WTC11 (cell line): Measurements from ENCODE around the gene AKT1S1. TPM values are rescaled to one million over a fixed set of nuclear protein-coding genes. Genes with fewer than 3 reads are reported as not detected.

Source experiments
- ATAC-seq: fragments of 200-7000 bp; cut with Tn5 transposase; 2 replicates; pipeline ENCODE4 v1.10.0; 2021; ENCODE audit warnings: mild to moderate bottlenecking, moderate library complexity
- CTCF ChIA-PET: fragments of 300-600 bp; sonication (Branson Sonifier 250); formaldehyde crosslinking; loops from one replicate; lab custom pipeline; 2021; ENCODE audit warnings: antibody characterized with exemption; lab: Charles Lee
- POLR2A ChIA-PET: fragments of 350-600 bp; sonication (Branson Sonifier 250); formaldehyde crosslinking; loops from one replicate; lab custom pipeline; 2021; ENCODE audit warnings: antibody characterized with exemption; lab: Charles Lee
- DNase-seq: peaks from one replicate; pipeline ENCODE4 v3.0.0; 2021; ENCODE audit warnings: low spot score
- H3K27ac Mint-ChIP-seq: 2 replicates; pipeline ENCODE4 v1.8.0; 2021; ENCODE audit warnings: mixed read lengths
- H3K27me3 Mint-ChIP-seq: 2 replicates; pipeline ENCODE4 v1.8.0; 2021; ENCODE audit warnings: low read depth, mild to moderate bottlenecking, moderate library complexity, mixed read lengths
- H3K36me3 Mint-ChIP-seq: 2 replicates; pipeline ENCODE4 v1.8.0; 2021; ENCODE audit warnings: mixed read lengths
- H3K4me1 Mint-ChIP-seq: 2 replicates; pipeline ENCODE4 v1.8.0; 2022; ENCODE audit warnings: mixed read lengths
- H3K4me3 Mint-ChIP-seq: 2 replicates; pipeline ENCODE4 v1.8.0; 2021; ENCODE audit warnings: mild to moderate bottlenecking, moderate library complexity, mixed read lengths
- H3K9me3 Mint-ChIP-seq: 2 replicates; pipeline ENCODE4 v1.8.0; 2021; ENCODE audit warnings: mixed read lengths
- ETV6 ChIP-seq: sonication (generic); formaldehyde crosslinking; IDR thresholded peaks from 2 replicates; pipeline ENCODE4 v1.8.1; 2022; ENCODE audit warnings: mild to moderate bottlenecking, missing genetic modification reagents
- KAT7 ChIP-seq: sonication (generic); formaldehyde crosslinking; IDR thresholded peaks from 2 replicates; pipeline ENCODE4 v1.8.1; 2023; ENCODE audit warnings: missing genetic modification reagents, mild to moderate bottlenecking, borderline replicate concordance
- NR3C1 ChIP-seq: sonication (generic); formaldehyde crosslinking; conservative IDR thresholded peaks from 2 replicates; pipeline ENCODE4 v1.8.1; 2023; ENCODE audit warnings: low read depth, mild to moderate bottlenecking, missing genetic modification reagents
- PRDM15 ChIP-seq: sonication (generic); formaldehyde crosslinking; IDR thresholded peaks from 2 replicates; pipeline ENCODE4 v1.8.0; 2022; ENCODE audit warnings: missing genetic modification reagents
- RORB ChIP-seq: fragments of 250-450 bp; sonication (Bioruptor Pico); IDR thresholded peaks from 2 replicates; pipeline ENCODE4 v1.9.0; 2021; ENCODE audit warnings: mild to moderate bottlenecking
- TEAD4 ChIP-seq: sonication (generic); formaldehyde crosslinking; IDR thresholded peaks from 2 replicates; pipeline ENCODE4 v1.8.0; 2022; ENCODE audit warnings: mild to moderate bottlenecking, missing genetic modification reagents
- ZBTB21 ChIP-seq: sonication (generic); formaldehyde crosslinking; IDR thresholded peaks from 2 replicates; pipeline ENCODE4 v1.8.1; 2023; ENCODE audit warnings: mild to moderate bottlenecking, missing genetic modification reagents, borderline replicate concordance
- ZMAT4 ChIP-seq: fragments of 250-450 bp; sonication (Bioruptor Pico); IDR thresholded peaks from 2 replicates; pipeline ENCODE4 v1.9.0; 2021; ENCODE audit warnings: mild to moderate bottlenecking
- ZNF416 ChIP-seq: fragments of 250-450 bp; sonication (Bioruptor Pico); IDR thresholded peaks from 2 replicates; pipeline ENCODE4 v1.9.0; 2021; ENCODE audit warnings: mild to moderate bottlenecking, inconsistent platforms
- ZNF532 ChIP-seq: fragments of 250-450 bp; sonication (Bioruptor Pico); IDR thresholded peaks from 2 replicates; pipeline ENCODE4 v1.9.0; 2021; ENCODE audit warnings: mild to moderate bottlenecking, borderline replicate concordance
- ZSCAN18 ChIP-seq: fragments of 250-450 bp; sonication (Bioruptor Pico); IDR thresholded peaks from 2 replicates; pipeline ENCODE4 v2.1.2; 2022; ENCODE audit warnings: mild to moderate bottlenecking, moderate library complexity
- total RNA-seq: library from RNA; stranded (reverse); gene quantifications from 3 replicates; pipeline ENCODE4 v1.2.3, GENCODE V29; 2021
- TF ChIP-seq, protein P1 (sequence below): sonication (generic); formaldehyde crosslinking; IDR thresholded peaks from 2 replicates; pipeline ENCODE4 v1.8.1; 2022; ENCODE audit warnings: missing genetic modification reagents, borderline replicate concordance
- TF ChIP-seq, protein P2 (sequence below): sonication (generic); formaldehyde crosslinking; IDR thresholded peaks from 2 replicates; pipeline ENCODE4 v1.8.0; 2022; ENCODE audit warnings: mild to moderate bottlenecking, missing genetic modification reagents
- TF ChIP-seq, protein P3 (sequence below): fragments of 200-600 bp; IDR thresholded peaks from 2 replicates; pipeline ENCODE4 v1.8.0; 2022; ENCODE audit warnings: antibody characterized with exemption
- TF ChIP-seq, protein P4 (sequence below): fragments of 250-450 bp; sonication (Bioruptor Pico); IDR thresholded peaks from 2 replicates; pipeline ENCODE4 v1.8.0; 2021; ENCODE audit warnings: mild to moderate bottlenecking
- TF ChIP-seq, protein P5 (sequence below): sonication (generic); formaldehyde crosslinking; IDR thresholded peaks from 2 replicates; pipeline ENCODE4 v1.8.0; 2023; ENCODE audit warnings: missing genetic modification reagents

AKT1S1 gene
- total RNA-seq, 1 experiment from 2014 or later = 47.8 TPM

DNA sequence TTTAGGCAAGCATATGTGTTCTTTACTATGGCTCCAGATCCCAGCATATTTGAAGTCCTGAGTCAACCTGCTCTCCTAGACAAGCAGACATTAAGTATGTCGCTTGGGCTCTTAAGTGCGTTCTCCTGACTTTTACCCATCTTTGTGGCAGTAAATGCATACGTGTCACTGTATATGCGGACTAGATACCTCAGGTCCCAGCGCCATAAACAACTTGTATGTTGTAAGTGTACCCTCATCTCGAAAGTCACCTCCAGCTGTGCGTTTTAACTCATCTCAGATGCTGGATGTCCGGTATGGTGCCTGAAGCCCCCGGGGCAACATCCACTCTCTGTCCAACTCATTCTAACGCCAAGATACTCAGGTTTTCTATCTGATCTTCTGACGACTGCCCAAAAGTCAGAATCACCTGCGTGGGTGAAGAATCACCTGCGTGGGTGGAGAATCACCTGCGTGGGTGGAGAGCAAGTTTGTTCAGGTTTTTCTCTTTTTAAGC is 24.5 kb downstream of the AKT1S1 start:
- Mint-ChIP-seq H3K36me3 (peaks cover 30% of the 10 kb centered on the region), H3K27me3 (peaks cover 3% of the 10 kb centered on the region; the same call in 1 of the 2 replicates), H3K27ac (peak overlapping the region; percentile 76; the same call in 1 of the 2 replicates), H3K9me3 (peaks cover 7% of the 10 kb centered on the region), H3K4me1 (peaks cover 22% of the 10 kb centered on the region), H3K4me3 (peak overlapping the region; percentile 80)
- POLR2A ChIA-PET = interaction anchor here (0.8 kb wide), 1 partner anchor 17 kb away, joined by 3 read pairs; no protein-coding TSS in a partner anchor
- no peak for DNase-seq
- ATAC-seq = no peak
- CTCF ChIA-PET = interaction anchor here (1.8 kb wide), 1 partner anchor 13 kb away, joined by 5 read pairs; no protein-coding TSS in a partner anchor
- TF ChIP-seq, protein P1, sequence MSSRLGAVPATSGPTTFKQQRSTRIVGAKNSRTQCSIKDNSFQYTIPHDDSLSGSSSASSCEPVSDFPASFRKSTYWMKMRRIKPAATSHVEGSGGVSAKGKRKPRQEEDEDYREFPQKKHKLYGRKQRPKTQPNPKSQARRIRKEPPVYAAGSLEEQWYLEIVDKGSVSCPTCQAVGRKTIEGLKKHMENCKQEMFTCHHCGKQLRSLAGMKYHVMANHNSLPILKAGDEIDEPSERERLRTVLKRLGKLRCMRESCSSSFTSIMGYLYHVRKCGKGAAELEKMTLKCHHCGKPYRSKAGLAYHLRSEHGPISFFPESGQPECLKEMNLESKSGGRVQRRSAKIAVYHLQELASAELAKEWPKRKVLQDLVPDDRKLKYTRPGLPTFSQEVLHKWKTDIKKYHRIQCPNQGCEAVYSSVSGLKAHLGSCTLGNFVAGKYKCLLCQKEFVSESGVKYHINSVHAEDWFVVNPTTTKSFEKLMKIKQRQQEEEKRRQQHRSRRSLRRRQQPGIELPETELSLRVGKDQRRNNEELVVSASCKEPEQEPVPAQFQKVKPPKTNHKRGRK (CRISPR knock-in tag) = no peak
- TF ChIP-seq TEAD4 (no peak), ZSCAN18 (CRISPR knock-in tag) (no peak), ZNF416 (CRISPR knock-in tag) (no peak), RORB (CRISPR knock-in tag) (no peak), ZMAT4 (CRISPR knock-in tag) (no peak), ETV6 (CRISPR knock-in tag) (no peak)
- TF ChIP-seq, protein P2, sequence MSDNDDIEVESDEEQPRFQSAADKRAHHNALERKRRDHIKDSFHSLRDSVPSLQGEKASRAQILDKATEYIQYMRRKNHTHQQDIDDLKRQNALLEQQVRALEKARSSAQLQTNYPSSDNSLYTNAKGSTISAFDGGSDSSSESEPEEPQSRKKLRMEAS (CRISPR knock-in tag) = no peak
- TF ChIP-seq, protein P3, sequence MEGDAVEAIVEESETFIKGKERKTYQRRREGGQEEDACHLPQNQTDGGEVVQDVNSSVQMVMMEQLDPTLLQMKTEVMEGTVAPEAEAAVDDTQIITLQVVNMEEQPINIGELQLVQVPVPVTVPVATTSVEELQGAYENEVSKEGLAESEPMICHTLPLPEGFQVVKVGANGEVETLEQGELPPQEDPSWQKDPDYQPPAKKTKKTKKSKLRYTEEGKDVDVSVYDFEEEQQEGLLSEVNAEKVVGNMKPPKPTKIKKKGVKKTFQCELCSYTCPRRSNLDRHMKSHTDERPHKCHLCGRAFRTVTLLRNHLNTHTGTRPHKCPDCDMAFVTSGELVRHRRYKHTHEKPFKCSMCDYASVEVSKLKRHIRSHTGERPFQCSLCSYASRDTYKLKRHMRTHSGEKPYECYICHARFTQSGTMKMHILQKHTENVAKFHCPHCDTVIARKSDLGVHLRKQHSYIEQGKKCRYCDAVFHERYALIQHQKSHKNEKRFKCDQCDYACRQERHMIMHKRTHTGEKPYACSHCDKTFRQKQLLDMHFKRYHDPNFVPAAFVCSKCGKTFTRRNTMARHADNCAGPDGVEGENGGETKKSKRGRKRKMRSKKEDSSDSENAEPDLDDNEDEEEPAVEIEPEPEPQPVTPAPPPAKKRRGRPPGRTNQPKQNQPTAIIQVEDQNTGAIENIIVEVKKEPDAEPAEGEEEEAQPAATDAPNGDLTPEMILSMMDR = no peak

DNA sequence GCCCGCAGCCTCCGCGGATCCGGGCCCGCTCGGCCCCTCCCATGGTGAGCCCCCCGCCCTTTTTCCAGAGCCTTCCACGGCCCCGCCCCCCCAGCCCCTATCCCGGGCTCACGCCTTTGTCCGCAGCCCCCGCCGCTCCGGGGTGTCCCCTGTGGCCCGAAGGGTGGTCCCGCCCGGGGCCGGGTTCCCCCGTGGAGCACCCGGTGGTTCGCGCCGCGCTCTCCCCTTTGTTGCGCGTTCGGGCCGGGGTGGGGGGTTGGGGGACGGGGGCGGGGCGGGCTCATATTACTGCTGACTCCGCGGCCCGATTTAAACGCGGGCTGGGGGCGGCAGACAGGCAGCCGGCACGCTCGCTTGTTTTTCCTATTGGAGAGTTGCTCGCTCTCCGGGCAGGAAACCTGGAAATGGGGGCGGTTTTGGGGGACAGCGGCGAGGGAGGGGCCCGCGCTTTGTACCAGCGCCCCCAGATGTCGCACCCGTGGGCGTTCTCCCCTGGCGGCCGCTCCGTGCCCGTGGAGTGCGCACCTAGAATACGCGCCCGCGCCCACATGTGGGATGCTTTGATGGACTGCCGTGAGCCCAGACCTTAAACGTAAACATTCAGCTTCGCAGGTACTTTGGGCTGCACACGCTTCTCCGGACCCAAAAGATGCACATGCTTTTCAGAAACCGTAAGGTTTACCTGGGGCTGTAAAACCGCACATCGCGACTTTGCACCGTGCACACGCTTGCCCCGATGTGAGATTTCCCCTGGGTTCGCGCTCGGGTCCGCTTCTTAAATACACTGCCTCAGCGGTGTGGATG is 25.5 kb downstream of the AKT1S1 start:
- peak overlapping the region; percentile 76 for H3K27ac Mint-ChIP-seq
- H3K9me3 Mint-ChIP-seq = peaks cover 10% of the 10 kb centered on the region
- CTCF ChIA-PET = interaction anchor here (1.5 to 2.5 kb wide), 2 partner anchors 38 to 39 kb away, joined by 4 to 22 read pairs; partner anchors contain the start of gene FUZ
- peak overlapping the region; percentile 80 for H3K4me3 Mint-ChIP-seq
- H3K27me3 Mint-ChIP-seq = peaks cover 3% of the 10 kb centered on the region; the same call in 1 of the 2 replicates
- H3K36me3 Mint-ChIP-seq = peaks cover 28% of the 10 kb centered on the region
- peaks cover 22% of the 10 kb centered on the region for H3K4me1 Mint-ChIP-seq
- DNase-seq (peak; percentile 71), ATAC-seq (peak; percentile 3)
- POLR2A ChIA-PET = interaction anchor here (1.5 to 2.6 kb wide), 4 partner anchors 14 to 85 kb away, joined by 4 to 13 read pairs (median 6); partner anchors contain the start of genes AKT1S1, AP2A1 and TBC1D17
- TF ChIP-seq, protein P4, sequence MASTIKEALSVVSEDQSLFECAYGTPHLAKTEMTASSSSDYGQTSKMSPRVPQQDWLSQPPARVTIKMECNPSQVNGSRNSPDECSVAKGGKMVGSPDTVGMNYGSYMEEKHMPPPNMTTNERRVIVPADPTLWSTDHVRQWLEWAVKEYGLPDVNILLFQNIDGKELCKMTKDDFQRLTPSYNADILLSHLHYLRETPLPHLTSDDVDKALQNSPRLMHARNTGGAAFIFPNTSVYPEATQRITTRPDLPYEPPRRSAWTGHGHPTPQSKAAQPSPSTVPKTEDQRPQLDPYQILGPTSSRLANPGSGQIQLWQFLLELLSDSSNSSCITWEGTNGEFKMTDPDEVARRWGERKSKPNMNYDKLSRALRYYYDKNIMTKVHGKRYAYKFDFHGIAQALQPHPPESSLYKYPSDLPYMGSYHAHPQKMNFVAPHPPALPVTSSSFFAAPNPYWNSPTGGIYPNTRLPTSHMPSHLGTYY (CRISPR knock-in tag) = no peak
- no peak for TF ChIP-seq ZBTB21 (CRISPR knock-in tag)
- TF ChIP-seq PRDM15 (CRISPR knock-in tag) = no peak
- TF ChIP-seq, protein P5, sequence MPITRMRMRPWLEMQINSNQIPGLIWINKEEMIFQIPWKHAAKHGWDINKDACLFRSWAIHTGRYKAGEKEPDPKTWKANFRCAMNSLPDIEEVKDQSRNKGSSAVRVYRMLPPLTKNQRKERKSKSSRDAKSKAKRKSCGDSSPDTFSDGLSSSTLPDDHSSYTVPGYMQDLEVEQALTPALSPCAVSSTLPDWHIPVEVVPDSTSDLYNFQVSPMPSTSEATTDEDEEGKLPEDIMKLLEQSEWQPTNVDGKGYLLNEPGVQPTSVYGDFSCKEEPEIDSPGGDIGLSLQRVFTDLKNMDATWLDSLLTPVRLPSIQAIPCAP (CRISPR knock-in tag) = no peak
- TF ChIP-seq KAT7 = no peak; the same call in 1 of the 2 replicates
- no peak for TF ChIP-seq ZNF532
- TF ChIP-seq NR3C1 (CRISPR knock-in tag) = no peak
